ENCODE results near the gene ROBO1.

- TF ChIP-seq CTCF (IDR thresholded peaks at IDR 0.05) (no peak), POLR2A (IDR thresholded peaks at IDR 0.05) (no peak), POLR2AphosphoS5 (IDR thresholded peaks at IDR 0.05) (no peak)
Observed at GRCh38 chr3:78604341-78604740, 1163.5 kb downstream of the ROBO1 start.
